Hematopoietic multipotent progenitor cell treated with erythropoietin and hydrocortisone succinate and interleukin-3 and kit ligand, for 15 days (in vitro differentiated cells): ENCODE measurements around the gene NPTXR.

Source experiments
- DNase-seq: peaks from one replicate; pipeline ENCODE4 v3.0.0-alpha.2; 2015; ENCODE audit warnings: low spot score

Gene NPTXR

DNA sequence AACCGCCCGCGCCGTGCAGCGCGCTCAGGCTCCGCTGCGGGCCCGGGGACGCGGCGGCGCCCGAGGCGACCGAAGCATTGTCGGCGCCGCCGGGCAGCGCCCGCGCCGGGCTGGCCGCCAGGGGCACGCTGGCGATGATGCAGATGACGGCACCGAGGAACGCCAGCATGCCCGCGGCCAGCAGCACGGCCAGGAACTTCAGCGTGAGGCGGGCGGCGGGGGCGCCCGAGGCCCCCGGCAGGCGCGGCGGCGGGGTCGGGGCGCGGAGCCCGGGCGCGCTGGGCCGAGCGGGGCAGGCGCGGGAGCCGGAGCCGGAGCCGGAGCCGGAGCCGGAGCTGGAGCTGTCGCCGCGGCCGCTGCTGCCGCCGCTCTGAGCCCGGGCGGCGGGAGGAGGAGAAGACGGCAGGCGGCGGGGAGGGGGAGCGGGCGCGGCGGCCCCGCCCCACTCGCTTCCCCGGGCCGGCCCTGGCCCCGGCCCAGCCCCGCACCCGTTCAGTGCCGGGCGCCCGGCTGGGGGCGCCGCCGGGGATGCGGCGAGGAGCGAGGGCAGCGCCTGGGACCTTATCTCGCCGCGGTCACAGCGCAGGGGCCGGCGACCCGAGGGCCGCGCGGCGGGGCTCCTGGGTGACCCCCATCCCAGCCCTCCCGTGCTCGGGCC lies at the start of gene NPTXR:
Gene NPTXR, minus strand, starts transcription at position 372 of the 658 bp plus-strand sequence.
- no peak for DNase-seq

DNA sequence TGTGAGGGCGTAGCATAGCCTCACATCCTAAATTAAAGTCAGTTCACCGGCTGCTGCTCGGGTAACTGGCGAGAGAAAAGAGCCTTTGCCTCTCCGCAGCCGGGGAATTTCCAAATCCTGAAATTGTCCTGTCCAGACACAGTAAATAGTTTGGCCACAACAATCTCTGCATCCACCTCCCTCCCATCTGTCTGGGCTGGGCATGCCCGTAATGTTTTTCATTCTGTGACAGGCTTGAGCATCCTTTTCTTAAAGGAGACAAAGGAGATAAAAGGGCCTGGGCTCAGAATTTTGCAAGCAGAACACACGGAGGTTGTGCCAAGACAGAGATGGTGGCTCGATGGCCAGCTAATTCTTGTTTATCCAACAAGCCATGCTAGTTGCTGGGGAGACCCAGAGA lies 47.4 kb upstream of the NPTXR start:
- no peak for DNase-seq

DNA sequence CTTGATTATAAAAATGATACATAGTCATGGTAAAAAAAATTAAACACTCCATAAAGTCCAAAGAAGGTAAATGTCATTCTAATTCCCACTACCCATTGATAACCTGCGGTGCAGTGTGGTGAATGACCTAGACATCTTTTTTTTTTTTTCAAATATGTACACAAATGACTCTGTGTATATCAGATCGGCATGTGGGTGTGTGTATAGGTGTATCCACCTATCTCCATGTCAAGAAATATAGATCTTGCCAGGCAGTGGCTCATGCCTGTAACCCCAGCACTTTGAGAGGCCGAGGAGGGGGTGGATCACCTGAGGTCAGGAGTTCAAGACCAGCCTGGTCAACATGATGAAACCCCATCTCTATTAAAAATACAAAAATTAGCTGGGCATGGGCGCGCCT lies 46.5 kb upstream of the NPTXR start:
- no peak for DNase-seq

DNA sequence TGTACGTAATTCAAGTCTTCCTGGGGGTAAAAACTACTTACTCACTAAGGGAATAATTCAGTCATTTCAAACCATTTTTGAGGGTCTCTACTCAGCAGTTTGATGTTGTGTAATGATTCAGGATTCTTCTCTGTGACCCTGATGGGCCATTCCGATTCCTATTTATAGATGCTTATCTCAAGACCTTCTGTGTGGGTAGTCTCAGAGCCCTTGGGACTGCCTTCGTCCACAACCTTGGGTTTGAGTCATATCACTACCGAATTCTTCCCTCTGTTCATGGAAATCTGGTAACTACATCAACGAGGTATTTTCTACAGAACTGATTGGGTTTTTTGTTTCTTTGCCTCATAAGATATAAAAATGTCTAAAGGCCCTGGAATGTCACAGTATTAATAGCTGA lies 42.5 kb upstream of the NPTXR start:
- no peak for DNase-seq

DNA sequence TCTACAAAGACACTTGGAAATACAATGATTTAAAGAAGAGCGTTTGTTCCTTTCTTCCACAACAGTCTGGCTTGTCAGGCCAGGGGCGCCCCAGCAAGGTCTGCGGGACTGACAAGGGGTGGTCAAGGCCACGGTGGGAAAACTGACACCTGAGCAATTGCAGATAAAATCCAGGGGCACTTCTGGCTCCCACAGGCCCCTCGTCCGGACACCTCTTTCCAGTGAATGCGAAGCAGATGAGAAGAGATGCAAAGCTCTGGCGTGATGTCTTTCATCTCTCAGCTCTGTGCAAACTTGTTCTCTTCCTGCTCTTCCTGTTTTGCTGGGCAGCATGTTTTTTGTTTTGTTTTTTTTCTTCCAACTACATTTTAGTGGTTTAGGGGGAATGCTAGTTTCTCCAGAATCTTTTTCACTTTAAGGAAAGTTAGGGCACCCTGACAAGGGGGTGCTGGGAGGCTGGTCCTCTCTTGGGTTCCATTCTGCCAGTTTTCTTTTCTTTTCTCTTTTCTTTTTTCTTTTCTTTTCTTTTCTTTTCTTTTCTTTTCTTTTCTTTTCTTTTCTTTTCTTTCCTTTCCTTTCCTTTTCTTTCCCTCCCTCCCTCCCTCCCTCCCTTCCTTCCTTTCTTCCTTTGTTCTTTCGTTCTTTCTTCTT lies 39.3 kb upstream of the NPTXR start:
- DNase-seq, result no peak

DNA sequence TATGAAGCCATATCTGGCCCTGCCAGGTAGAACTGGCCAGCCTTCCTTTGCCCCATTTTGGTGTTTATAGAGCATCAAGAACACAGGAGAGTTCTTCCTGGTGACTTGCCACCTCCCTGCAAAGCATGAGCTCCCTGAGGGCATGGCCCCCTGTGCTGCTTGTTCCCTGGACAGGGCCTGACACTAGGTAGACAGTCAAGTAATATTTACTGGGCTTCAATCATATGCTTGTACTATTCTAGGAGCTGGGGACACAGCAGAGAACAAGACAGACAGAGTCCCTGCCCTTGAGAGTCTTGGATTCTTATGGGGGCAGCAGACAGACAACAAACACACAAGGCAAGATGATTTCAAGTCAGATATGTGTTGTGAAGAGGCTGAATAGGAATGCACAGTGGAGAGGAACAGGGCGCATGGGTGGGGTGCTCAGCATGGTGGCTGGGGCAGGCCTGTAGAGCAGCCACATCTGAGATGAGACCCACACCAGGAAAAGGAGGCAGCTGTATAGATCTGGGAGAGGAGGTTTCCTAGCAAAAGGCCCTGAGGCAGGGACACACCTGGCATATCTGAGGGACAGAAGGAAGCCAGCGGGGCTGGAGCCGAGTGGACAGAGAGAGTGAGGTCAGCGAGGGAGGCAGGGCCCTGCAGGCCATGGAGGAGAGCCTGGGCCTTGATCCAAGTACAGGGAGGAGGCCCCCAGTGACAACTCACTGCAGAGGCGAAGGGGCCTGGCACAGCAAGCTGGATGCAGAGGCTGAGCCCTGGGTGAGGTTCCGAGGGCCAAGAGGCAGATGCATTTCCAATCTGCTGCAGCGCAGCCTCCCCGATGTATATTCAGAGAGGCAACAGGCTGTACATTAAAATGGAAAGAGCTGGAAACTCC lies 38.4 kb upstream of the NPTXR start:
- DNase-seq, result no peak

DNA sequence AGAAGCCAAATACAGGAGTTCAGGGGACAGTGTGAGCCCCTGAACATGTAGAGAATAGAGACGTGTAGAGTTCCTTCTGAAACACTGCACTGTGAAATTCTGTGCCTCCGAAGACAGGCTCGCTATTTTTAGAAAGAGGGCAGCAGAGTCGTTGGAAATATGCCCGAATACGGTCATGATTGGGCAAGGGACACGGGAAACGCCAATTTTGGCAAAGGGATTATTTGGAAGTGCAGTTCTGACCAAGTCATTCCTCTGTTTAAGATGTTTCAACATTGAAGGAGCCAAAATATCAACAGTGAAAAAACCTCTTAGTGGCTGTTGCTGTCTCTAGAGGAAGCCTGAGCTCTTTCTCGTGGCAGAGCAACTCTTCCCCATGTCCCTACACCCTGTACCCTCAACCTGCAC lies 37.6 kb upstream of the NPTXR start:
- no peak for DNase-seq

DNA sequence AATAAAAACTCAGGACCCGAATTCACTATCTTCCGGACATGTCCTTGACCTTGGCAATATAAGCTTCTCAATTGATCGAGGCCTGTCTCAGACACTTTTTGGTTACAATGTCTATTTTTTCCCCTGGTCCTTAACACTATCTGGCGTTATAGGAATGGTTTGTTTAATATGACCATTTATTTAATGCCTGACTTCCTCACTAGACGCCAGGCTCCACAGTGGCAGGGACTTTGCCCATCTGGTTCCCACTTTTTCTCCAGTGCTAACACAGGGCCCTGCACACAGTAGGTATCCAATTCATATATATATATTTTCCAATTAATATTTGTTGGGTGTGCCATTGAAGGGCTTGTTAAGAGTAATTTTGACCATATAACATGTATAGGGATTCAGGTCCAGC lies 36.1 kb upstream of the NPTXR start:
- DNase-seq, result no peak

DNA sequence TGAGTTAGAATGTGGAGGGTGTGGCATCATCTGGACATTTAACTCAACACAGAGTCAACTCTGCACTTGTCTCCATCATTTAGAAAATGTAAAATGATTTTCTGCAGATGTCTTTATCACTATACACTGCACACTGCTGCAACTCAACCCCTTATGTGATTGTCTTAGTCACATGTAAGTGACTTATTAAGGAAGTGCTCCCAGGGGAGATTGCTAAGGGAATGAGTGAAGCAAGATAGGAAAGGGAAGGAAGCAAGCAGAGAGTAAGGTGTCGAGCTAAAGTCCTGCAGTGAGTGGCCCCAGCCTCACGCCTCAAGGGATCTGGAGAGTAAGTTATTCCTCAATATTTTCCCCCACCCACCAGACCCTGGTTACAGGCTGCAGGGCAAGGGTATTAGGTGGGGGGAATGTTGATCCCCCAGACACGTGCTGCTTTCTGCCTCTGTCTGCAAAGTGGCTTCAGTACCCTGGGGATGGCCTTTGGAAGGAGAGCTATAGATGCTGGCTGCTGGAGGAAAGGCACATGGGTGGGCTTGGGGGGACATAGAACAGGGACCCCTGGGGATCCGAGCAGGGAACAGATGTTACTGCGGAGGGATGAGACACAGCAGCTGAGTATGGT lies 35.4 kb upstream of the NPTXR start:
- DNase-seq, result no peak

DNA sequence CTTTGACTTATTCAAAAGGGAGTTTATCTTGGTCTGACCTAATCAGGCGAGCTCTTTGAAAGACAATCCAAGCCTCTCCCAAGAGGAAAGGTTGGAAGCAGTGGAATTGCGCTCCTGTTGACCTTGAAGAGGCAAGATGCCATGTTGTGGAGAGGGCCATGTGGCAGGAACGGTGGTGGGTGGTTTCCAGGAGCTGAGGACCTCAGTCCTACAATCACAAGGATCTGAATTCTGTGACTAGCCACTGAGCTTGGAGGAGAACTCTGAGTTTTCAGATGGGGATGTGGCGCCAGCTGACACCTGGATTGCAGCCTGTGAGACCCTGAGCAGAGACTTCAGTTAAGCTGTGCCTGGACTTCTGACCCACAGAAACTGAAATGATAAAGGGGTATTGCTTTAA lies 34.2 kb upstream of the NPTXR start:
- no peak for DNase-seq

DNA sequence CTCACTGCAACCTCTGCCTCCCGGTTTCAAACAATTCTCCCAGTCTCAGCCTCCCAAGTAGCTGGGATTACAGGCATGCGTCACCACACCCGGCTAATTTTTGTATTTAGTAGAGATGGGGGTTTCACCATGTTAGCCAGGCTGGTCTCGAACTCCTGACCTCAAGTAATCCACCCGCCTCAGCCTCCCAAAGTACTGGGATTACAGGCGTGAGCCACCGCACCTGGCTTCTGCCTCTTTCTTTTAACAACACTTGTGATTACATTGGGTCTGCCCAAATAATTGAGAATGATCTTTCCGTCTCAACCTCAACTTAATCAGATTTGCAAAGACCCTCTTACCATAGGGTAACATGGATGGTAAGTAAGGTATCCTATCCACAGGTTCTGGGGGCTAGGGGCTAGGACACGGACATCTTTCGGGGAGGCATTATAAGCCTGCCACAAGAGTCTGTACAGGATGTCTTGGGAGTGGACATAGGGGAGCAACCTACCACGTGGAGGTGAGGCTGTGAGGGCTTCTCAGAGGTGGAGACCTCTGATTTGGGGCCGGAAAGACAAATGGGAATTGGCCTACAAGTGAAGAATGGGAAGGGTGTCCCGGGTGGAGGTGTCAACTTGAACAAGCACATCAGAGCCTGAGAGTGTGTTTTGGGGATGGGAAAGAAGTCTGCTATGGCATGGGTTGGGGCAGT lies 30.8 kb upstream of the NPTXR start:
- no peak for DNase-seq

DNA sequence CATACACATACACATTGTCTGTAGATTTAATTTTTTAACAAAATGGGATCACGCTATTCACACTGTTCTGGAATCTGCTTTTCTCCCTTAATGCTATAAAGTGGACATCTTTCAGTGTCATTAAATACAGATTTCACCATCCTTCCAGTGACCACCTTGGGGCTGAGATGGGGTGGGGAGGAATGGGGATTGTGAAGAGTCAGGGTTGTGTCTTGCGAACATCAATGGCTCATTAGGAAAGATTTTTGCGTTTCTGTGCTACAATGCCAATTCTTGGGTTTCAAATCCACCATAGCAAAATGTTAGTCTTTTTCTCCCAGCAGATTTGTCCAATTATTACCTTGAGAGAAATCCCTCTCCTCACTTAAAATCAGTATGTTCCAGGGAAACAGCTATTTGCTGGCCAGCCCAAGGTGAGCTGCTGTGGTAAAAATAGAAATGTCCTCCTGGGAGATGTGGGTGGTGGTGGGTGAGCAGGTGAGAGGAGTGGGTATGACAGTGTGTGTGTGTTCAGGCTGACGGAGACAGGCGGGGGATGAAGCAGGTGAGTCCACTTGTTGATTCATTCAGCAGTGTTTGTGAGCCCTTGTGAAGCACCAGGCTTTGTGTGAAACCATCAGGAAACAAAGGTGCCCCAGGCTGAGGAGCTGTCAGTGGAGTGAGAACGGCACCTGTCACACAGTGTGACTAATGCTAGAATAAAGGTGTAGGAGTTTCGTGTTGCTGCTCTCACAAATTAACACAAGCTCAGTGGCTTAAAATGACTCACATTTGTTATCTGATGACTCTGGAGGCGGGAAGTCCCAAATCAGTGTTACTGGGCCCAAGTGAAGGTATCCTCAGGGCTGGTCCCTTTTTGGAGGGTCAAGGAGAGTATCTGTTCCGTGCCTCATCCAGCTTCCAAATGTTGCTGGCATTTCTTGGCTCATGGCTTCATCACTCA lies 29.9 kb upstream of the NPTXR start:
- DNase-seq, result no peak

DNA sequence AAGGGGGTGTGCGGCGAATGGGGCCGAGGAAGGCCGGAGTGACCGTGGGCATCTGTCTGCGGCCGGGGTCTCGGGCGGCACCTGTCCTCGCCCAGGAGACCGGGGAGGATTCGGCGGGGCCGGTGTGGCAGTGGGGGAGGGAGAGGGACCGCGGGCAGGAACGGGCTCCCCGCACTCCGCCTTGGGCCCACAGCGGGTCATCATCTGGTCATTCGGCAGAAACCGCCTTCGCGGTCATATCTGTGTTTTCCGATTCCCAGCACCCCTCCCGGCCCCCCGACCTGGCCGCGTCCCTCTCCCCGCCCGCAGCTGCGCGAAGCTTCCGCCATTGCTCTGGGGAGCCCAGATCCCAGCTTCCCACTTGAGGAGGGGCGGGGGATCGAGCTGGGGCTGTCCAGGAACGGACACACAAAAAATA lies 29.0 kb upstream of the NPTXR start:
- DNase-seq, result no peak

DNA sequence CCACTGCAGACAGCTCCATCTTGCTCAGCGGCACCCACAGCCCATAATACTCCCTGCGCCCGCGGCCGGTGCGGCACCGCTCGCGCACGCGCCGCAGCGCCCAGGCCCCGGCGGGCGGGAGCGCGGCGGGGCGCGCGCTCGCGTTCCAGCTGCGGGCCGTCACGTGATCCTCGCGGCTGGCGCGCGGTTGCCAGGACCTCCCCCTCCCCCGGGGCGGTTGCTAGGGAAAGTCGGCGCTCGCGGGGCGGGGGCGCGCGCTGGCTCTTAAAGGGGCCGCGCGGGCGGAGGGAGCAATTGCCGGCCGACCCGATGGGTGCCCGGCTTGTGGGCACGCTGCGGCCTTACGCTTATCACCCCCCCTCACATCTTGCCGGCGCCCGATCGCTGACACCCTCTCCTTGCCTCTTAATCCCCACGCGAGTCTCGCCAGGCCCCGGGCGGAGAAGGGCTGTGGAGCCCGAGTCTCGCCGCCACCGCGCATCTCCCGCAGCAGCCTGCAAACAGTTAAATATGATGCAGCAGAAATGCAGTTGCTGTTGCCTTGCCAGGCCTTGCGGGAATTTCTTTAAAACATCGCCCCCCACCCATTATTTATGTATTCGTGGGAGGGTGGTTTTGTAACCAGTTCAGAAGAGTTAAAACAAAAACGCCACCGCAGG lies 28.5 kb upstream of the NPTXR start, which contains the start of gene CBX6:
Gene CBX6, minus strand, starts transcription at position 45 of the 659 bp plus-strand sequence. Its CDS starts 26 bp downstream, at position 19.
- DNase-seq, result peak; percentile 81

DNA sequence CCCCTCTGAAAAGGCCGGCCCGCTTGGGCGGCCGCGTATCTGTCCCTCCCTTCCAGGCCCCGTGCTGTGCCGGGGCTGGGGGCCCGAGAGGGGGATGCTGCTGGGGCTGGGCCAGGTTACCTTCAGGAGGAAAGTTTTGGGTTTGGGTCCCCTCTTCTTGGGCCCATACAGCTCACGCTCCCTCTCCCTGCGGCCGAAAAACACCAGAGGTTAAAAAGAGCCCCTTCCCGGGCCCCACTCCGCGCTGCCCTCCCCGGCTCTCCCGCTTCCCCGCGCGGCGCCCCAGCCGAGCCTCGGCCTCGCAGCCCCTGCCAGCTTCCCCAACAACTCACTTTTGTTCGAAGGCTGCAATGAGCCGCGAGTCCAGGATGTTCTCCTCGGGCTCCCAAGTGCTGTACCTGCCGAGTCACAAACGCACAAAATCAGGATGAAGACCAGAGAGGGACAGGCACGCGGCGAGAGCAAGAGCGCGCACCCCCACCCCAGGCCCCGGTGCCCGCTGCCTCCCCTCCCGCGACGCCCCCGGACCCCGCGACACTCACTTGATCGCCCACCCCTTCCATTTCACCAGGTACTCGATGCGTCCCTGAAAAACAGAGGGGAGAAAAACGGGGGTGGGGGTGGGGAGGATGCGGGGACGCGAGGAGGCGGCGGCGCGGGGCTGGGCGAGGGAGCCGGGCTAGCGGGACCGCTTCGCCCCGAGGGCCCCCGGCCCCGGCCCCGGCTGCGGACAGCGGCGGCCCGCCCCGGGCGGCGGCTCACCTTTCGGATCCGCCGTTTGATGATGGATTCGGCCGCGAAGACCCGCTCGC lies 27.7 kb upstream of the NPTXR start:
- DNase-seq, result peak; percentile 5

DNA sequence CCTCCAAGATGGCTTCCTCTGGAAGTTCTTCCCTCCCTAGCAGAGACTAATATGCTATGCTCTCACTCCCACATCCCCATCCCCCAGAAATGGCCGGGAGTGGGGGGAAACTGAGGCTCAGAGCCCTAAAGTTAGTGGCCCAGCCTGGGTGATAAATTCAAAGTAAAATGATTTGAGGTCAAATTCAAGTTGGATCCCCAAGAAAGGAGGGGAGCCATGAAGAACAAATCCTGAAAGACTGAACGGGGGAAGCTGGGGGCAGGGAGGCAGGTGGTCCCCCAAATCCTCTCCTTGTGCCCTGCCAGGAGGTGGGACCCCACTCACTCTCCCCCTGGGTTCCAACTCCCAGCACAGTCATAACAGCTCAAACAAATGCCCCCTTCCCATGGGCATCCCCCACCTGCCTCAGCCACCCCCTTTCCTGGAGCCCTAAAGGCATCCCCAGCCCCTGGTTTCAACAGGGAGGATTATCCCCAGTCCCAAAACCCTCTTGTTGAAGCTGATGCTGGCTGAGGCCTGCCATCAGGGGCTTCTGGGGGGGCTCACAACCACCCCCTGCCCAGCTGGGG lies 27.0 kb upstream of the NPTXR start:
- peak; percentile 7 for DNase-seq

DNA sequence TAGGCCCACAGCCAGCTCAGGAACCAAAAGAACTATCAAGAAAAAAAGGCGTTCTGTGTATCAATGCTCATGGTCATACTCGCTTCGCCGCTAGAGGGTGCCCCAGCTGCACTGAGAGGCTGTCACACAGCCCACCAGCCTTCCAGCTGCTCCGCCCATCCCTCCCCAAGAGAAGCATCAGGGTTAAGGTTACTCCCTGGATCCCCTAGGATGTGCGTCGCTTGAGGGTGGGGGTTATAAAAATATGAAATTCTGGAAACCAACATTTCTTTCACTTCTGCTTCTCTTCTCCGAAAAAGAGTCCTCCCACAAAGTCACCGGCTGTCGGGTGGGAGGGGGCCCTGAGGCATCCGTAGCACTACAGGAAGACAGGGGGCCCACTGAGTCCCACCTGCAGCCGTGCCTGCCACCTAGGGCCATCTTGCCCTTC lies 26.5 kb upstream of the NPTXR start:
- DNase-seq, result peak; percentile 83

DNA sequence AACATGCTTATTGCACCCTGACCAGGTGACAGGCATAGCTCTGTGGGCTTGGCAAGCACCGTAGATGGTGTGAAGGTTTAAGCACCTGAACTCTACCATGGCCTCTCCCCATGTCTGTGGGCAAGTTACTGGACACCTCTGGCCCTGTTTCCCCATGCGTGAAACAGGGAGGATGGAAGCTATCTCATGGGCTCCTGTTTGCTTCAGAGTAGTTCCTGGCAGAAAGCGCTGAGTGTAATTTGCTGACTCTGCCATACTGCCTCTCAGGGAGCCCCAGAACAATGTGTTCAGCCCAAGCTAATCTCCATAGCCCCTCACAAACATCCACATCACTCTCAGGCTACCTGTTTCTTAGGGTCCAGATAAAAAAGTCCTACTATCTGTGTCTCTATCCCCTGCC lies 25.8 kb upstream of the NPTXR start:
- no peak for DNase-seq

DNA sequence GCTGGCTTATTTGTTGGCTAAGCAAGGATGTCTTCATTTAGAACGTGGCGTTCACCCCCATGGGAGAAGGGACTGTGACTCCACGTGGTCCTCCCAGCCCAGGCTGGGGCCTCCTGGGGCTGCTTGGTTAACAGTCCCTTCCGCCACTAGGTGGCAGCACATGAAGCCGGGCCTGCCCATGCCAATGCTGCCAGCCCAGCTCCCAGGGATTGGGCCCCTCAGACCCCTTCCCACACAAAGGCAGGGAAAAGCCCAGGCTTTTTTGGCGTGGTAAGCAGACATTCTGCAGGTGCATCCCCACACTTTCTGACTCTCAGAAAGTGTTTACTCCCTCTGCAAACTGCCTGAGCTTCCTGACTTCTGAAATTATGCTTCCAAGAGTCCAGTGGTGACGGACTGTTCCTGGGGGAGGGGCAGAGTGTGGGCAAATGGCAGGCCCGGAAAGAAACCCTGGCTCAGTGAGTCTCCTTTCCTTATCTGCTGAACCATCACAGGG lies 25.1 kb upstream of the NPTXR start:
- DNase-seq, result peak; percentile 84
